GM19452 (cell line): ENCODE data around the gene NPIPB9.
"Not testable (repeated sequence)": the region's sequence is repeated elsewhere in the genome, so short reads cannot be mapped to it uniquely, and the experiment has no call there.

Experiments
- ATAC-seq: cut with Tn5 transposase; IDR thresholded peaks from one replicate; pipeline ENCODE4 v1.9.1; 2021; ENCODE audit not compliant: unreplicated experiment

The NPIPB9 gene

GRCh38 chr16:28751487-28751886 lies at the start of gene NPIPB9:
NPIPB9 (plus strand) TSS chr16:28751787.
- not testable (repeated sequence) for ATAC-seq

DNA sequence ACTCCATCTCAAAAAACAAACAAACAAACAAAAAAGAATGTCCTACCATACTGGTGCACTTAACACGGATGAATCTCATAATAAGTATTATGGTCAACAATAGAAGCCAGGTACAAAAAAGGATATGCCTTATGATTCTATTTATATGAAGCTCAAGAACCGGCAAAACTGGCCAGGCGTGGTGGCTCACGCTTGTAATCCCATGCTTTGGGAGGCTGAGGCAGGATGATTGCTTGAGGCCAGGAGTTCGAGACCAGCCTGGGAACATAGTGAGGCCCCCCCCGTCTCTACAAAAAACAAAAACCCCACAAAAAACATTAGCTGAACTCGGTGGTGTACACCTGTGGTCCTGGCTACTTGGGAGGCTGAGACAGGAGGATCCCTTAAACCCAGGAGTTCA lies 47.3 kb upstream of the NPIPB9 start:
- ATAC-seq, result not testable (repeated sequence)

- peak; percentile 99 for ATAC-seq
Measured at GRCh38 chr16:28711220-28712083, 40.1 kb upstream of the NPIPB9 start, which contains the start of gene EIF3C. EIF3C (plus strand) TSS chr16:28711464; CDS start chr16:28711687, 223 bp downstream.

DNA sequence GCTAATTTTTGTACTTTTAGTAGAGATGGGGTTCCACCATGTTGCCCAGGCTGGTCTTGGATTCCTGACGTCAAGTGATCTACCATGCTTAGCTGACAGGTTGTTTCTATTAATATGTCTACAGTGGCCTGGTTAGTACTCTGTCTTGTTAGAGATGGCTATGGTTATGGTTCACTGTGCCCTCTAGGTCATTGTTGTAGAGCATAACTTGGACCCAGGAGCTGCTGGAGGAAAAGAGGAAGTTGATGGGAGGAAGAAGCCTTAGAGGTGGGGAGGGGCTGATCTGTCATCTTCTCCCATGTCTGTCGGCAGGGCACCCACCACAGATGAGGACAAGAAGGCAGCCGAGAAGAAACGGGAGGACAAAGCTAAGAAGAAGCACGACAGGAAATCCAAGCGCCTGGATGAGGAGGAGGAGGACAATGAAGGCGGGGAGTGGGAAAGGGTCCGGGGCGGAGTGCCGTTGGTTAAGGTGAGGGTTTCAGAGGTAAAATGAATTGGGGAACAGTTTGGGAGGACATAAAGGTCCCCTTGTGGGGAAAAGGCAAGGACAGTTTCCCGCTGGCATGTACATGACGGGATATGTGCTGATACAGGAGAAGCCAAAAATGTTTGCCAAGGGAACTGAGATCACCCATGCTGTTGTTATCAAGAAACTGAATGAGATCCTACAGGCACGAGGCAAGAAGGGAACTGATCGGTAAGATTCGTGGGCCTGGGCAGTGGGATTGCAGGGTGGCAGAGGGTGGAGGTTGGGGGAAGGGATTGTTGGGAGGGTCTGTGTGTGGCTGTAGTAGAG lies 28.5 kb upstream of the NPIPB9 start:
- ATAC-seq, result not testable (repeated sequence)

DNA sequence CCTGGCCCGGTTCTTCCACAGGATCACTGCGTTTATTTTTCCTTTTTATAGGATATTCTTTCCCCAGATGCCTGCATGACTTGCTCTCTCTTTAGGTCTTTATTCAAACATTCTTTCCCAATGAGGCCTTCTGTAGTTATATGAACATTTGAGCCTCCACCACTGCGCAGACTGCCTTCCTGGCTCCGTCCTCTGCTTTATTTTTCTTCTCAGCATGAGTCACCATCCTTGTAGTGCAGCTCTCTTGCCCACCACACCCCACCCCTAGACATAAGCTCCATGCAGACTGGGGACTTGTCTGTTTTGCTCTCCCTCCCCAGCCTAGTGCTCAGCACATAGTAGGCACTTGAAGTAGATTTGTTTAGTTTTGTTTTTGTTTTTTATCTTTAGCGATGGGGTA lies 20.3 kb upstream of the NPIPB9 start:
- not testable (repeated sequence) for ATAC-seq

- ATAC-seq, result not testable (repeated sequence)
Measured at GRCh38 chr16:28732455-28733124, 19.0 kb upstream of the NPIPB9 start.

DNA sequence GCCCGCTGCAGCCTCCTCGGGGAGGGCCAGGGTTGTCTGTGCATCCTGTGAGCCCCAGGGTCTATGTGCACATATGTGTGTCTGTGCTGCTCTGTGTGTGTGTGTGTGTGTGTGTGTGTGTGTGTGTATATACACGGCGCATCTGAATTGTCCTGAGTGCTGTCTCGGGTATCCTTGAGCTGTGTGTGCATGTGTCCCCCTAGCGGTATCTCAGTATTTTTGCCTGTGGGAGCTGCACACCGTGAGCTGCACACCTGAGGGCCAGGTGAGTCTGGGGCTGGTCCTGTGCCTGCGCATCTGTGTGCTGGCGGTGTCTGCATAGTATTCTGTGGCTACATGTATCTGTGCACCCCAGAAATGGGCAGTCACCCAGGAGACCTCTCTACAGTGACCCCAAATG lies 11.8 kb upstream of the NPIPB9 start:
- ATAC-seq, result not testable (repeated sequence)

DNA sequence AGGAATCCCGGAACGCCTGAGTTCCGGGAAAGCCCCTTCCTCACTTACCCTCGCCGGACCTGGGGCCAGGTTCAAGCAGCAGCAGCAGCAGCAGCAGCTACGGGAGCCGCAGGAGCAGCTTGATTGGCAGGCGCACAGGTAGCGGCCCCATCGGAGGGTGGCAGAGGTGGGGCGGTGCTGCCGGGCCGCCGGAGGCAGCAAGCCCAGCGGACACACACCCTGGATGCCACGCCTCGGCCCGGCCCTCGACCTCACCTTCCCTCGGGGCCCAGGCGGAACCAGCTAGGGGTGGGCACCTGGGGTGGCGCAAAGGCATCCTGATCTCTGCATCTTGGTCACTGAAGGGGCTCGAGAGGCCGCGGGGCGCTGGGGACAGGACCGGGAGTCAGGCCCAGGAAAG lies 11.0 kb upstream of the NPIPB9 start:
- not testable (repeated sequence) for ATAC-seq

GRCh38 chr16:28741295-28741694 lies 10.3 kb upstream of the NPIPB9 start:
- ATAC-seq, result not testable (repeated sequence)

- not testable (repeated sequence) for ATAC-seq
Measured at GRCh38 chr16:28746618-28747350, 4.8 kb upstream of the NPIPB9 start.

DNA sequence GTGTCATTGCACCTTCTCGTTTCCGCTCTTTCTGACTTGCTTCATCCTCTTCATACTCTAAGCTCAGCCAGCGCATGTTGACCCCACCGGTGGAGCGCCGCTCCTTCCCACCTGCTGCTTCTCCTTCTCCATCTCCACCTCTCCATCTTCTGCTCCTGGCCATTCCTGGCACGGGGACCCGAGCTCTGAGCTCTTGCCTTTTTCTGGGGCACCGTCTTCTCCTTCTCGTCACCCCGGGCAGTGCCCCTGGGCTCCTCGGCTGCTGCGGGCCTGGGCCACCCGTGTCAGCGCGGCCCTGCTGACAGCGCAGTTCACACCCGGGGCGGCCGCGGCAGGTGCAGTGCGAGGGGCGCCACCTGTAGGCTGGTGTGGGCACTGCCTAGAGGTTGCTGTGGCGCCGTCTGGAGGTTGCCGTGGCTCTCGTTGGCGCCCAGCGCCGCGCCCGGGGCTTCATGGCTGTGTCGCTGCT lies 1.6 kb upstream of the NPIPB9 start:
- peak; percentile 93 for ATAC-seq

DNA sequence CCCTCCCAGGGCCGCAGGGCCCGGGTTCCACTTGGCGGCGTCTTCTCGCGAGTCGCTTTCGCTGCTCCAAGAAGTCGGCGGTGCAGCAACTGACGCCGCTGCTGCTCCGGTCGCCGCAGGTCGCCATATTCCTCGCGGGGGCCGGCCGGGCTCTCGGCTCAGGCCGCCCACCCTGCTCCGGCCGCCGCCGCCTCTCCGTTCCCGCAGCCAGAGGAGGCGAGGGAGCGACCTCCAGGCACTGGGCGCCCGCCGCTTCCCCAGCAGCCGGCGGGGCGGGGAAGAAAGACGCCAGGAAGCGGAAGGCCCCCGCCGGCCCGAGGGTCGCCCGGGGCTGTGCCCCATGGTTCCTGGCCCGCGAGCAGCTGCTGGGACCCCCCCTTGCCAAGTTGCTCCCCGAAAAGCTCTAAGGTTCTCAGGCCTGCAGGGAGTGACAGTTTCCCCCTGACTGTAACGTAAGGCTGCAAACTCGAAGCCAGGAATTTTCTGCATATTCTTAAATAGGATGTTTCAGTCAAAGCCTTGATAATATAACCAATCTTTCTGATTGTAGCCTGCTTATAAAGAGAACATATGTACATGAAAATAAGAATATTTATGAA lies 1.0 kb upstream of the NPIPB9 start:
- ATAC-seq, result peak; percentile 33

DNA sequence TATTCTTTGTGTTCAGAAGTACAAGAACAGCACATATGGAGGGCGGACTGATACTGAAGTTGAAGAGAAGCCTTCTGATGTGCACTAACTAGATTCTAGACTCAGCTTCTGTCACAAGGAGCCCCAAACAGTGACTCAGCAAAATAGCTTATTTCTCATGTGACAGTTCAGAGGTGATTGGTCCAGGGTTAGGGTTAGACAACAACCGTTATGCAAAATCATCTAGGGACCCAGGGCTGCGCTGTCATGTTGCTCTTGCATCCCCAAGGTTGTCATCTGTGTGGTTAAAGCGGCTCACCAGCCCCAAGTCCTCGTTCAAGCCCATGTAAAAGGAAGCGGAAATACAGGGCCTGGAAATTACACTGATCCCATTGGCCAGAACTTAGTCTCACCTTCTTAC lies 30.1 kb downstream of the NPIPB9 start:
- not testable (repeated sequence) for ATAC-seq

DNA sequence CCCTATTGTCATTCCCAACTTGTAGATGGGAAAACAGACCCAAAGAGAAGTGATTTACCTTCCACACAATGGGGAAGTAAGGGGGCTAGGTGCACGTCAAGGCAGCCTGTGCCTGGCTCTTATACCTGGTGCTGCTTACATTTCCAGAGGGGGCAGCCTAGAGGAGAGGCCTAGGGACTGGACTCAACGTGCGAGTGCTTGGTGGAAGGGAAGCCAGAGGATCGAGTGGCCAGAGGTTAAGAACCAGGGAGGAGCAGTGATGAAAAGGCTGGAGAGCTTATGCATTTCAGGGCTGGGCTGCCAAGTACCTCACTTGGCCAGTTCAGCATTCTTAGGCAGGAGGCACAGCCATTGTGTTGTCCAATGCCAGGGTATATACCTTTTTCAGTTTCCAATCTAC lies 30.8 kb downstream of the NPIPB9 start:
- not testable (repeated sequence) for ATAC-seq

- ATAC-seq, result not testable (repeated sequence)
Measured at GRCh38 chr16:28802235-28803019, 50.8 kb downstream of the NPIPB9 start.

DNA sequence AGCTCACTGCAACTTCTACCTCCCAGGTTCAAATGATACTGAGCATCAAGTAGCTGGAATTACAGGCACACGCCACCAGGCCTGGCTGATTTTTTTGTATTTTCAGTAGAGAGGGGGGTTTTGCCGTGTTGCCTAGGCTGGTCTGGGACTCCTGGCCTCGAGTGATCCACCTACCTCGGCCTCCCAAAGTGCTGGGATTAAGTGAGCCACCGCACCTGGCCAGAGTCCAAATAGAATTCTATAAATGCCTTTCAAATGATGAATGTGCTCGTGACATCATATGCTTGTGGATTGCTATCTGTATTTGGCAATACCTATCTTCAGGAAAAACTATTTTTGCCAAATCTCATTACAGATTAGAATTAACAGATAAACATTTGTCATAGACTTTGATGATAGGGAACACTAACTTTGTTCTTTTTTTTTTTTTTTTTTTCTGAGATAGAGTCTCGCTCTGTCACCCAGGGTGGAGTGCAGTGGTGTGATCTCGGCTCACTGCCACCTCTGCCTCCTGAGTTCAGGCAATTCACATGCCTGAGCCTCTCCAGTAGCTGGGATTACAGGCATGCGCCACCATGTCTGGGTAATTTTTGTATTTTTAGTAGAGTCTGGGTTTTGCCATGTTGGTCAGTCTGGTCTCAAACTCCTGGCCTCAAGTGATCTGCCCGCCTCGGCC lies 56.0 kb downstream of the NPIPB9 start:
- not testable (repeated sequence) for ATAC-seq

- no peak for ATAC-seq
Measured at GRCh38 chr16:28820016-28820415, 68.4 kb downstream of the NPIPB9 start.

GRCh38 chr16:28820546-28820945 lies 69.0 kb downstream of the NPIPB9 start:
- not testable (repeated sequence) for ATAC-seq
